SK-N-SH treated with all-trans-retinoic acid at 6 μM for 48 hours (cell line): ENCODE data around the gene TICRR.

Experiments
- ATAC-seq: fragments of 200-7000 bp; cut with Tn5 transposase; 3 replicates; pipeline ENCODE4 v1.9.1; 2020; ENCODE audit warnings: mild to moderate bottlenecking, moderate library complexity
- BACH2 ChIP-seq: fragments of 250-450 bp; sonication (Bioruptor Pico); IDR thresholded peaks from 2 replicates; pipeline ENCODE4 v1.9.0; 2021; ENCODE audit warnings: mild to moderate bottlenecking, borderline replicate concordance
- CSDC2 ChIP-seq: fragments of 250-450 bp; sonication (Bioruptor Pico); IDR thresholded peaks from 2 replicates; pipeline ENCODE4 v1.5.0; 2020; ENCODE audit warnings: mild to moderate bottlenecking, moderate library complexity
- CSRNP3 ChIP-seq: fragments of 250-450 bp; sonication (Bioruptor Pico); IDR thresholded peaks from 2 replicates; pipeline ENCODE4 v1.5.1; 2021; ENCODE audit warnings: mild to moderate bottlenecking, moderate library complexity
- ESRRG ChIP-seq: fragments of 250-450 bp; sonication (Bioruptor Pico); IDR thresholded peaks from 2 replicates; pipeline ENCODE4 v1.6.1; 2021; ENCODE audit warnings: mild to moderate bottlenecking
- GLIS3 ChIP-seq: fragments of 250-450 bp; sonication (Bioruptor Pico); IDR thresholded peaks from 2 replicates; pipeline ENCODE4 v1.5.0; 2020; ENCODE audit warnings: mild to moderate bottlenecking, moderate library complexity
- ISL1 ChIP-seq: fragments of 250-450 bp; sonication (Bioruptor Pico); IDR thresholded peaks from 2 replicates; pipeline ENCODE4 v2.1.2; 2022; ENCODE audit warnings: mild to moderate bottlenecking, moderate library complexity
- OSR1 ChIP-seq: fragments of 250-450 bp; sonication (Bioruptor Pico); IDR thresholded peaks from 2 replicates; pipeline ENCODE4 v1.8.0; 2022; ENCODE audit warnings: moderate library complexity, mild to moderate bottlenecking, inconsistent platforms
- PATZ1 ChIP-seq: fragments of 250-450 bp; sonication (Bioruptor Pico); IDR thresholded peaks from 2 replicates; pipeline ENCODE4 v1.8.0; 2020; ENCODE audit warnings: mild to moderate bottlenecking, moderate library complexity, borderline replicate concordance
- POU6F1 ChIP-seq: fragments of 250-450 bp; sonication (Bioruptor Pico); IDR thresholded peaks from 2 replicates; pipeline ENCODE4 v1.8.0; 2021; ENCODE audit warnings: low read depth, mild to moderate bottlenecking, moderate library complexity, borderline replicate concordance
- PPARA ChIP-seq: fragments of 250-450 bp; sonication (Bioruptor Pico); IDR thresholded peaks from 2 replicates; pipeline ENCODE4 v1.5.0; 2020; ENCODE audit warnings: mild to moderate bottlenecking, borderline replicate concordance
- RARB ChIP-seq: fragments of 250-450 bp; sonication (Bioruptor Pico); IDR thresholded peaks from 2 replicates; pipeline ENCODE4 v1.8.0; 2021; ENCODE audit warnings: mild to moderate bottlenecking, moderate library complexity
- SNAI2 ChIP-seq: fragments of 250-450 bp; sonication (Bioruptor Pico); IDR thresholded peaks from 2 replicates; pipeline ENCODE4 v1.5.0; 2020; ENCODE audit warnings: mild to moderate bottlenecking, moderate library complexity
- TCF4 ChIP-seq: fragments of 250-450 bp; sonication (Bioruptor Pico); IDR thresholded peaks from 2 replicates; pipeline ENCODE4 v1.8.0; 2021; ENCODE audit warnings: mild to moderate bottlenecking, moderate library complexity, borderline replicate concordance
- TSHZ2 ChIP-seq: fragments of 250-450 bp; sonication (Bioruptor Pico); IDR thresholded peaks from 2 replicates; pipeline ENCODE4 v1.5.0; 2020; ENCODE audit warnings: mild to moderate bottlenecking, moderate library complexity
- ZFP3 ChIP-seq: fragments of 250-450 bp; sonication (Bioruptor Pico); IDR thresholded peaks from 2 replicates; pipeline ENCODE4 v1.5.0; 2020; ENCODE audit warnings: mild to moderate bottlenecking, moderate library complexity
- ZNF565 ChIP-seq: fragments of 450-650 bp; formaldehyde crosslinking; conservative IDR thresholded peaks from 2 replicates; pipeline ENCODE4 v1.5.0; 2020; ENCODE audit warnings: low read depth, mild to moderate bottlenecking, moderate library complexity
- ZNF70 ChIP-seq: fragments of 450-650 bp; formaldehyde crosslinking; IDR thresholded peaks from 2 replicates; pipeline ENCODE4 v1.5.0; 2020; ENCODE audit warnings: mild to moderate bottlenecking, moderate library complexity
- ZNF8 ChIP-seq: fragments of 450-650 bp; formaldehyde crosslinking; IDR thresholded peaks from 2 replicates; pipeline ENCODE4 v1.5.0; 2020; ENCODE audit warnings: mild to moderate bottlenecking, moderate library complexity

TICRR gene

GRCh38 chr15:89666858-89667705 is 91.8 kb downstream of the TICRR start:
- ATAC-seq = no peak
- TF ChIP-seq PPARA (no peak), RARB (CRISPR knock-in tag) (no peak), BACH2 (CRISPR knock-in tag) (no peak), ESRRG (CRISPR knock-in tag) (no peak), OSR1 (no peak), ZNF8 (CRISPR knock-in tag) (no peak), PATZ1 (CRISPR knock-in tag) (no peak), GLIS3 (CRISPR knock-in tag) (no peak), TCF4 (CRISPR knock-in tag) (no peak), CSDC2 (CRISPR knock-in tag) (no peak), SNAI2 (CRISPR knock-in tag) (no peak), ZNF565 (no peak), POU6F1 (CRISPR knock-in tag) (no peak), ZNF70 (no peak), ISL1 (CRISPR knock-in tag) (no peak), TSHZ2 (CRISPR knock-in tag) (no peak), CSRNP3 (CRISPR knock-in tag) (no peak), ZFP3 (CRISPR knock-in tag) (no peak)

- ATAC-seq = no peak
- TF ChIP-seq PATZ1 (CRISPR knock-in tag) (no peak), SNAI2 (CRISPR knock-in tag) (no peak), CSRNP3 (CRISPR knock-in tag) (no peak), TCF4 (CRISPR knock-in tag) (no peak), ISL1 (CRISPR knock-in tag) (no peak), ZNF8 (CRISPR knock-in tag) (no peak), GLIS3 (CRISPR knock-in tag) (no peak), OSR1 (no peak)
These were observed 92.4 kb downstream of the TICRR start for GRCh38 chr15:89667706-89667960.

GRCh38 chr15:89668171-89668570 is 92.9 kb downstream of the TICRR start:
- TF ChIP-seq ZNF70 (no peak), ESRRG (CRISPR knock-in tag) (no peak), POU6F1 (CRISPR knock-in tag) (no peak), TSHZ2 (CRISPR knock-in tag) (no peak), TCF4 (CRISPR knock-in tag) (no peak), ZNF8 (CRISPR knock-in tag) (no peak)
- ATAC-seq = no peak
